HUDEP-2 (cell line): Measurements from ENCODE around the gene DDX47.
"Not testable (repeated sequence)": the region's sequence is repeated elsewhere in the genome, so short reads cannot be mapped to it uniquely, and the experiment has no call there.

Experiments used
- DNase-seq, 76 experiments: peaks; one replicate each; lab custom pipeline; 2025; ENCODE audit not compliant: unreplicated experiment in 76 of 76; lab: John Stamatoyannopoulos, UW

DDX47 gene

DNA sequence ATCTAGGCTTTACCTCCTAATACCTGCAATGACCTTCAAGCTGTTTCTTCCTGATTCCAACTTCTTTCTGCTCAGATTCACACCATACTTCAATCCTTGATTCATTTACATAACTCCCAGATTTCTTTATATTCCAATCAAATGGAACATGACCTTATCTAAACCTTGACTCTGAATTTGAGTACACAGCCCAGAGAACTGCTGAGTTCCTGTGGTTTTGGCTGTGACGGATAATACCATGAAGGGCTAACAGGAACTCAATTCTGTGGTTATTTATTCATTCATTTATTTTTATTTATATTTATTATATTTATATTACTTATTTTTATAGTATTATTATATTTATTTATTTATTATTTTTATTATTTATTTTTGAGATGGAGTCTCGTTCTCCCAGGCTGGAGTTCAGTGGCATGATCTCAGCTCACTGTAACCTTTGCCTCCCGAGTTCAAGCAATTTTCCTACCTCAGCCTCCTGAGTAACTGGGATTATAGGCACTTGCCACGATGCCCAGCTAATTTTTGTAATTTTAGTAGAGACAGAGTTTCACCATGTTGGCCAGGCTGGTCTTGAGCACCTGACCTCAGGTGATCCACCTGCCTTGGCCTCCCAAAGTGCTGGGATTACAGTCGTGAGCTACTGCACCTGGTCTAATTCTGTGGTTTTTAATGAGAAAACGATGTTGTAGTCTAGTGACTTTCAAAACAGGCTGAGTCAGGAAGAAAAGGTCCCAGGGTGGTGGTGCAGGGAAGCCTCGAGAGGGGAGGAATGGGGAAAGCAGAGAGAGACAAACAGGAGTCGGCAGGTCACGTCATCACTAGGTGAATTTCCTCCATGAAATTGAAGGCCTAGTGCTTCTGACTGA, 16.0 kb upstream of the DDX47 start:
- no peak for DNase-seq

DNA sequence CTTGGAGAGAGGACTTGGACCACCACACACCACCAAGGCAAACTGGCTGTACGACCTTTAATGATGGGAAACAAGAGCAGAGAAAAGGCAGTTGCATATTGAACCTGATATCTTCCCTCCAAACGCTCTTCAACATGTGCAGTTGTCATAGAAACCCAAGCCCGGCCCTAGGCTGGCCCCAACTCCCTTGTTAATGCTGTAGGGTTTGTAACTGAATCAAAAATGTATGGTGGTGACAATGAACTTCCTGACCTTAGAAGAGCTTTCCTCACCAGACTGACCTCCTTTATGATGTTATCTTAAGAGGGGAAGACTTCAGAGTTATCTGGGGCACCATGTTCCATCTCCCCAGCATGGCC, 15.4 kb upstream of the DDX47 start:
- DNase-seq: no peak

DNA sequence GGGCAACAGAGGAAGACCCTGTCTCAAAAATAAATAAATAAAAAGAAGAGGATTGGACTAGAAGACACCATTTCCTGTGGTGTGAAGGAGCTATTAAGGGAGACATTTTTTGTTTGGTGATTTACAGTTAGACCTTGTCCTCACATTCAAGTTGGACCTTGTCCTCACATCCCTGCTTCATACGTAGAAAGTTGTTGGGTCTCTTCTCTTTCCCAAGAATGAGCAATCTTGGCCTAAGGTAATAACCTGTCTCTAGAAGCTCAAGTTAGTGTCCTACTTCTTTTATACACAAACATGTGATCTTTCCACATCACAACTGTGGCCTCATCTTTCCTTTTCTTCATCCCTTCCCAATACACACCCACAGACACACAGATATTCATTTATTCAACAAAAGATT, 14.7 kb upstream of the DDX47 start:
- DNase-seq: no peak

DNA sequence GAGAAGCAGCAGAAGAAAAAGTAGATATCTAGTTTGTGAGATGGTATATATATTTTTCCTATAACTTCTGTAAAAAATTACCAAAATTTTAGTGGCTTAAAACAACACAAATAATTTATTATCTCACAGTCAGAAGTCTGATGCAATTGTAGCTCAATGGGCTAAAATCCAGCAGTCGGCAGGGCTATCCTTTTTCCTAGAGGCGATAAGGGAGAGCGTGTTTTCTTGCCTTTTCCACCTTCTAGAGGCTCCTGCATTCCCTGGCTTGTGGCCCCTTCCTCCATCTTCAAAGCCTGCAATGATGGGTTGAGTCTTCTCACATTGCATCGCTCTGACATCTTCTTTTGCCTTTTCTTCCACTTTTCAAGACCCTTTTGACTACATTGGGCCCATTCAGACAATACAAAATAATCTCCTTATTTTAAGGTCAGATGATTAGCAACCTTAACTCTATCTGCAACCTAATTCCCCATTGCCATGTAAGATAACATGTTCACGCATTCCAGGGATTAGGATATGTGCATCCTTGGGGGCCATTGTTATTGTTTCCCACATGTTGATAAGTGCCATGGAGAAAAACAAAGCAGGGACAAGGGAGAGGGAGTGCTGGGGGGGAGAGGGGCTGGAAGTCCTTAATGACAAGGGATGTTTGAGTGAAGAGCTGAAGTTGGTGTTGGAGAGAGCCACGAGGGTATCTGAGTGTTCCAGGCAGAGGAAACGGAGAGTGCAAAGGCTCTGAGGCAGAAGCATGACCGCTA, 13.8 kb upstream of the DDX47 start:
- DNase-seq: no peak

DNA sequence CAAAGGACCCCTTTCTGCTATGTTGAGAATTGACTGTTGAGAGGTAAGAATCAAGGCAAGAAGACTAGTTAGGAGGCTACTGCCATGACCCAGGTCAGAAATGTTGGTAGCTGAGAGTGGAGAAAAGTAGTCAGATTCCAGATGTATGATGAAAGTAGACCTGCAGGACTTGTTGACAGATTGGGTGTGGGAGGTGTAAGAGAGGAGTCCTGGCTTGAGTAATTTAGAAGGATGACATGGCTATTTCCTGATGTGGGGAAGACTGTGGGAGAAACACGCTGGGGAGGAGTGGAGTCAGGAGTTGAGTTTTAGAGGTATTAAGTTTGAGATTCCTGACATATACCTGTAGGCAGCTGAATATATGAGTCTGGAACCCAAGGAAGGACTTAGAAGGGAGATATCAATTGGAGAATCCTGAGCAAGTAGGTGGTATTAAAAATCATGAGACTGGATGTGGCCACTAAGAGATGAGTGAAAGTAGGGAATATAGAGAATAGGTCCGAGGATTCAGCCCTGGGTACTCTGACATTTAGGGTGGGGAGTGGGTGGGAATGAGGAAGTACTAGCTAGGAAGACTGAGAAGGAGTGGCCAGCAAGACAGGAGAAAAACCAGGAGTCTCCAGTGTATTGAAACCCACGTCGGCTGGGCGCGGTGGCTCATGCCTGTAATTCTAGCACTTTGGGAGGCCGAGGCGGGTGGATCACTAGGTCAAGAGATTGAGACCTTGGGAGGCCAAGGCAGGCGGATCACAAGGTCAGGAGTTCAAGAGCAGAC, 12.6 kb upstream of the DDX47 start:
- DNase-seq: no peak

DNA sequence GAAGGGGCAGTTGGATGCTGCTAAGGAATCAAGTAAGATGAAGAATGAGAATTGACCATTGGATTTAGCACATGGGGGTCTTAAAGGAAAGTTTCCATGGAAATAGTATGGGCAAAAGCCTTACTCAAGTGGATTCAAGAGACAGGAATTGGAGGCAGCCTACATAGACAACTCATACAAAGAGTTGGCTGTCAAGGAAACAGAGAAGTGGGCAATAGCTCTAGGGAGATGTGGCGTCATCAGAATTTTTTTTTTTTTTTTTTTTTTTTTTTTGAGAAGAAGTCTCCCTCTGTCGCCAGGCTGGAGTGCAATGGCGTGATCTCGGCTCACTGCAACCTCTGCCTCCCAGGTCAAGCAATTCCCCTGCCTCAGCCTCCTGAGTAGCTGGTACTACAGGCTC, 11.5 kb upstream of the DDX47 start:
- not testable (repeated sequence) for DNase-seq

DNA sequence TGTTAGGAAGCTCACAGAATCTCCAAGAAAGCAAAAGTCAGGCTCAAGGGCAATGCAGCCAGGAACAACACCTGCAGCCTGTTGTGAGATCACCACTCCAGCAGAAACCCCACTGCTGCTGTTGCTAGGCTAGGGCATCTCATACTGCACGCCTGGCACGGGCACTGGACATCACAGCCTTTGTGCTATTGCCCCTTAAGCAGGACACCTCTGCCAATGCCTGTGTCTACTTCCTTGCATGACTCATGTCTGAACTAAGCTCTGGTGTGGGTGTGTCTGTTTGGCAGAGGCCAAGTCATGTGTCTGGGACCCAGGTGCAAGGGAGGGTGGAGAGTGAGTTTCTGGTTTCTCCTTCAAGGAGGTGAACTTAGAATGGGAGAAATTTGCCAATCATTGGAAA, 10.0 kb upstream of the DDX47 start:
- peak in 65 of 76 experiments; percentile 3 to 77 (median 47) for DNase-seq

DNA sequence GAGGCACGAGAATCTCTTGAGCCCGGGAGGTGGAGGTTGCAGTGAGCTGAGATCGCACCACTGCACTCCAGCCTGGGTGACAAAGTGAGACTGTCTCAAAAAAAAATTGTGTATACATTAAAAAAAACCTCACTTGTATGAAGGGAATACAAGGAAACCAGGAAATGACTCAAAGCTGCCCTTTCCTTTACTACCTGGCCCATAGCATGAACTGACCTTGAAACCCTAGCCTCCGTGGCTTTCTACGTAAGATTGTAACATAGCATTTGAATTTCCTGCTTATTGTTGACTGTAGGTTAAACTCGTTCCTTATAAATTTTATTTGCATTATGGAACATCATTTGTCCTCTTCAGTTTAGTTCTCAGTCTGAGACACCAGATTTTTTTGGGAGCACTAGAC, 9.1 kb upstream of the DDX47 start:
- no peak for DNase-seq

DNA sequence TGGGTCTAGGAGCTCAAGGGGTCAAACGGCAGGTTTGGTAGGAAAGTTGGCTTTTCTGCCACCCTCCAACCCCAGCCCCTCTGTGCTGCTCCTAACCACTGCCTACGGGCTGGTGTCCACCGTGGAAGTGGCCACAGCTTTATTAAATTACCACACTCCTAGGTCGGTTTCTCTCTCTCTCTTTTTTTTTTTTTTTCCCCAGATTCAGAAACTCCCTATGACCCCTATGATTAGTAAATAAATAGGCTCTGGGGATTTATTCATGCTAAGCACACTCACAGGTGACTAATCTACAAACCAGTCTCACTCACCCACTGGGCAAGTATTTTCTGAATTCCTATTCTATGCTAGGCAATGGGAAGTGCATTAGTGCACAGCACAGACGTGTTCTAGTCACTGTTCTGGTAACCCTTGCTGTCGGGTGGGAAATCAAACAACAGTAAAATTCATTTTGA, 8.7 kb upstream of the DDX47 start:
- DNase-seq: no peak

DNA sequence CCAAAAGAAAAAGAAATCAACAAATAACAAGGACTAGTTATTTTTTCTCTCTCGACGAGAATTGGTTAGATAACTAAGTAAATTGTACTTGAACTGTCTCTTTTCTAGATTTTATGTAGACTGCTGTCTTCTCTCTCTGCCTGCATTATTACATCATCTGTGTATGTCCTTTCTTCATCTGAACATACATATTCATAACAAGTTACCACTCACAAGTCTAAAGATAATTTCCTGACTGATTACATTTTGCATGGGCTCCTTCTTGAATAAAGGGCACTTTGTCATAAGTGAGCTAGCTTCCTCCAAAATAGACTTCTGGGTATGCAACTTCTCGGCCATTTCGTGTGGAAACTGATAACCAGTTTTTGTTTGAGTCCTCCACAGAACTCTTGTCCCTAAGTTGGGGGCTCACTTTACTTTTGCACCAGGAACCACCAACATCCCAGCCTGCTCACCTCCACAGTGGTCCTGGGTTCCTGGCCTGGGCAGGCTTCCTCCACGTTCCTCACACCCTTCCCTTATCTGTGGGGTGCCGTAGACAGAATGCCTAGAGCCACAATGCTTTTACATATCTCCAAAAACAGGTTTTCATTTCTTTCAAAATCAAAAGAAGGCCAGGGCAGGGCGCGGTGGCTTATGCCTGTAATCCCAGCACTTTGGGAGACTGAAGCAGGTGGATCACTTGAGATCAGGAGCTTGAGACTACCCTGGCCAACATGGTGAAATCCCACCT, 6.2 kb upstream of the DDX47 start:
- peak in 8 of 76 experiments; percentile 2 to 20 (median 5) for DNase-seq

DNA sequence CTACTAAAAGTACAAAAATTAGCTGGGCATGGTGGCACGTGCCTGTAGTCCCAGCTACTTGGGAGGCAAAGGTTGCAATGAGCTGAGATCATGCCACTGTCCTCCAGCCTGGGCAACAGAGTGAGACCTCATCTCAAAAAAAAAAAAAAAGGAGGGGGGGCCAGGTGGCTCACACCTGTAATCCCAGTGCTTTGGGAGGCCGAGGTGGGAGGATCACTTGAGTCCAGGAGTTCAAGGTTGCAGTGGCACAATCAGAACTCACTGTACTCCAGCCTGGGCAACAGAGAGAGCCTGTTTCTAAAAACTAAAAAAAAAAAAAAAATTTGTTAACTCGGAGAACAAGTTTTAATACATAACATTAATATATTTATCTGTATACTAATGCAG, 5.6 kb upstream of the DDX47 start:
- not testable (repeated sequence) for DNase-seq

DNA sequence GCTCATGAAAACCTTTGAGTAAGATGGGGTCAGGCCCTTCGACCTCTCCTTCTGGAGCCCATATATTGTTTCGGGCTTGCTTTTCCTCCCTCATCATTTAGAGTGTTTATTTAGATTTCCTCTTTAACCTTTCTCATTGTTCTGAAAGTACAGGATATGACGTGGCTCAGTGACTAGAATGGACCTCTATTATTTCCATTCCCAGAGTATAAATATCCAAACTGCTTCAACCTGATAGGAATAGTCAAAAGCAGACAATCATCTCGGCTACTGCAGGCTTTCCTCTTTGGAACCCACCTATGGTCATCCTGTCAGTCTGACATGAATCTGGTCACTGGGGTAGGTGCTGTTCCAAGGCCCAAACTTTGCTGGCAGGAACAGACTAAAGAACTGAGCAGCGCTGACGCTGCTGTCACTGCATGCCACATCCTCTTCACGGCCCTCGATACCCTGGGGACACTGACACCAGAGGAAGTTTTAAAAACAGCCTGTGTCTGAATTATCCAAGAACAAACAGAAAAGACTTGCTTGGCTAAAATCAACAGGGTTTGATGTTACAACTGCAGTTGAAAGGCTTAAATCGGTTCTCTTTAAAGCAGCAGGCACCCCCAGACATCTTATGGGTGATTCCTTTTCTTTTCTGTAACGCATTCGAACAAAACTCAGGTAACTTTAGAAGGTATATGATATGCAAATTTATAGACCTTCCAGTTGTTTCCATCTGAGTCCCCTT, 5.0 kb upstream of the DDX47 start:
- DNase-seq: no peak

DNA sequence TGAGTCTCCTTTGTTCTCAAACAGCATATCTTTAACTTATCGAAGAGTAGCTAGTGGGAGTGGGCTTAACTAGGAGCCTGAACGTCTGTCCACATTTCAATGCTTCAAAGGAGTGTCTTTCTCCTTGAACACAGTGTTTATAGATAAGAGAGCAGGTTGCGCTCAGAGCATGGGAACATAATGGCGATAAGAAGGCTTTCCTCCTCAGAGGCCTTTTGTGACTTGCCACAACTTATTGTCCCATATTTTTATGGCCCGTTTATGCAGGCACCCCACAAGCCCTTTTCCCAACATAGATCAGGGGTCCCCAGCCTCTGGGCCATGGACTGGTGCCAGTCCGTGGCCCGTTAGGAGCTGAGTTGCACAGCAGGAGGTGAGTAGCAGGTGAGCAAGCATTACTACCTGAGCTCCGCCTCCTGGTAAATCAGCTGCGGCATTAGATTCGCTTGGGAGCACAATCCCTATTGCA, 2.6 kb upstream of the DDX47 start:
- DNase-seq: peak in 2 of 76 experiments; percentile 15 to 27

DNA sequence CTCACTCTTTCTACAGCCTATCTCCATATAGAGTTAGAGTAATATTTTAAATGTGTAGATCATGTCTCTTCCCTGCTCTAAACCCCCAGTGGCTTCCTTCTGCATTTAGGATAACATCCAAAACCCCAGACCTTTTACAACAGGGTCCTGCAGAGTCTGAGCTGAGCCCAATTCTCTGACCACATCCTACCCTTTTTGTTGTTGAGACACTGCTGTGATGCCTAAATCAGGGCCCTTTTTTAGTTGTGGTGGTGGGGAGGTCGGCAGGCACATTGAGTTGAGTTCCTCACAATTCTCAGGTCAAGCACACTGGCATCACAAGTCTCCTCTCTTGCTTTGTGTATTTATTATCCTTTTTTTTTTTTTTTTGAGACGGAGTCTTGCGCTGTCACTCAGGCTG, 1.8 kb upstream of the DDX47 start:
- DNase-seq: no peak

DNA sequence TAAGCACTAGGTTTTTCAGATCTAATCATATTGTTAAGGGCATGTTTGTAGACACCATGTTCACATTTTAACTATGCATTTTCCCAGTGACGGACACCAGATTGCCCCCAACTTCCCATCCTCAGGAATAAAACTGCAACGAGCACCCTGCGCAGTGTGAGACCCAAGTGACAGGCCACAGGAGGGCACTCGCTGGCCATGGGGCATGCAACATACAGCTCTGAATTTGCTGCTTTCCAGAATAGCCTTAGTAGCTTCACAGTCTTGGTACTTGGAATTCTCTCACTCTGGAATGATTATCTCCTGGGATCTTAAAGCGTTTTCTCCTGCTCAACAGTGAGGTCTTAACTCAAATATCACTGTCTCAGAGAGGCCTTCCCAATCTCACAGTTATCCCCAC, 972 bp upstream of the DDX47 start:
- no peak for DNase-seq

DNA sequence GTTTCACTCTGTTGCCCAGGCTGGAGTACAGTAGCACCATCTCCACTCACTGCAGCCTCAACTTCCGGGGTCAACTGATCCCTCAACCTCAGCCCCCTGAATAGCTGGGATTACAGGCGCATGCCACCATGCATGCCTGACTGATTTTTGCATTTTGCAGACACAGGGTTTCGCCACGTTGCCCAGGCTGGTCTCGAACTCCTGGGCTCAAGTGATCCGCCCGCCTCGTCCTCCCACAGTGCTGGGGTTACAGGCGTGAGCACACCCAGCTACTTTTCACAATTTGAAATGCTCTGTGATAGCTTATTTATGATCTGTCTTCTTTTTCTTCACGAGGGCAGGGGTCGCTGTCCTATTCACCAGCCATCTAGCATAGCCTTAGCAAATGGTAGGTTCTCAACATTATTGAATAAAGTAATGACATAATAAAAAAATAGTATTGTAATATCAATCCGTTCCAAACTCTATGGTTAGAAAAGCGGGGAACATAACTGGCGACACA, 477 bp upstream of the DDX47 start:
- DNase-seq: no peak

DNA sequence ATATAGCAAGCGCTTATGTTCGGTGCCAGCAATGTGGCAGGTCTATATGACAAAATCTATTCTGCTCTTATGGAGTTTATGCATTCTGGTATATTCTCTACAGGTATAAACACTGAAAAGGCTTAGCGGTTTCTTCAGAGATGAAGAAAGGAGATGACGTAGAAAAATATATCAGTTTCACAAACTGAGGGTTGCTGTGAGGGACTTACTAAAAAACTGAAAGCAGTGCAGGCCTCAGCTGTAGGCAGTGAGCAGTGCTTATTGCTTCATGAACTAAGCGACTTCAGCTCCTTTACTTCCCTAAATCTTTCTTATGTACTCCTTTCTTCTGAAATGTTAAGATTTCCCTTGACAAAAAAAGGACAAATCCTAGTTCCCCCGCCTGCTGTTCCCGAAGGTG, 4.5 kb downstream of the DDX47 start:
- no peak for DNase-seq

DNA sequence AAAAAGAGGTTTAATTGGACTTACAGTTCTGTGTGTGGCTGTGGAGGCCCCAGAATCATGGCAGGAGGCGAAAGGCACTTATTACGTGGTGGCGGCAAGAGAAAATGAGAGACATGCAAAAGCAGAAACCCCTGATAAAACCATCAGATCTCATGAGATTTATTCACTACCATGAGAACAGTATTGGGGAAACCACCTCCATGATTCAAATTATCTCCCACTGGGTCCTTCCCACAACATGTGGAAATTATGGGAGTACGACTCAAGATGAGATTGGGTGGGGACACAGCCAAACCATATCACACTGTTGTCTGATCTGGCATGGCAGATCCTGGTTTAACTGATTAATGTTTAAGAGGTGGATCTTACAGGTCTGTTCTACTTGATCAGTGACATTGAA, 5.6 kb downstream of the DDX47 start:
- DNase-seq: no peak

DNA sequence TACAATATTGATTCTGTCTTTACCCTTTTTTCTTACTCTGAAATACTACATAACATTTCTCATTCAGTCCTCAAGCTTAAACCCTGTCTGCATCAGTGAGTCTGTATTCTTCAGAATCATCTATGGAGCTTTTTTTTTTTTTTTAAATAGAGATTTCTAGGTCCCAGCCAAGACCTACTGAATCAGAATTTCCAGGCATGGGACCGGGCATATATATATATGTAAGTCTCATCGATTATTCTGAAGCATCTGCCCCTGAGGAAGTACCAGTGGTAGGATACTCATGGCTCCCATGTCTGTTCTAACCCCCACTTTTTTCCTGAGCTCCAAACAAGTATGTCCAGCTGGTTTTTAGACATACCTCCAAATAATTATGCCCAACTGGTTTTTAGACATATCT, 6.1 kb downstream of the DDX47 start:
- no peak for DNase-seq
